ENCODE results near the gene VAX1.

- no peak for TF ChIP-seq CTCF (IDR thresholded peaks at IDR 0.05; ENCODE audit: low read depth, low read length, poor library complexity, severe bottlenecking)
- TF ChIP-seq EZH2phosphoT487 (IDR thresholded peaks at IDR 0.05; ENCODE audit: borderline replicate concordance, low read length), result no peak
These were observed 40.1 kb upstream of the VAX1 start for GRCh38 chr10:117178190-117178589.

Data from DOHH2 (cell line).